Progenitor cell of endocrine pancreas (in vitro differentiated cells): Measurements from ENCODE around the gene JSRP1. TPM values are rescaled to one million over a fixed set of nuclear protein-coding genes. Genes with fewer than 3 reads are reported as not detected.

Experiments
- DNase-seq: peaks from one replicate; pipeline ENCODE4 v3.0.0; 2021; ENCODE audit warnings: low spot score; ENCODE audit not compliant: unreplicated experiment
- H3K27ac Mint-ChIP-seq: 2 replicates; pipeline ENCODE4 v1.8.0; 2021; ENCODE audit warnings: mild to moderate bottlenecking, moderate library complexity, mixed read lengths
- H3K27me3 Mint-ChIP-seq: 2 replicates; pipeline ENCODE4 v1.8.0; 2021; ENCODE audit warnings: mixed read lengths
- H3K36me3 Mint-ChIP-seq: 2 replicates; pipeline ENCODE4 v1.8.0; 2022; ENCODE audit warnings: mixed read lengths; ENCODE audit not compliant: insufficient read depth
- H3K4me1 Mint-ChIP-seq: 2 replicates; pipeline ENCODE4 v1.8.0; 2021; ENCODE audit warnings: low read depth, mixed read lengths
- H3K4me3 Mint-ChIP-seq: 2 replicates; pipeline ENCODE4 v1.8.0; 2021; ENCODE audit warnings: low read depth, mild to moderate bottlenecking, moderate library complexity, mixed read lengths
- H3K9me3 Mint-ChIP-seq: 2 replicates; pipeline ENCODE4 v1.8.0; 2021; ENCODE audit warnings: low read depth, mixed read lengths
- total RNA-seq: library from RNA; stranded (reverse); gene quantifications from 2 replicates; pipeline ENCODE4 v1.2.1, GENCODE V29; 2021
- TF ChIP-seq, protein P1 (sequence below): fragments of 200-600 bp; sonication (generic); IDR thresholded peaks from one replicate; pipeline ENCODE4 v1.5.0; 2021; ENCODE audit warnings: antibody characterized with exemption, mild to moderate bottlenecking; ENCODE audit not compliant: unreplicated experiment

Gene JSRP1
- total RNA-seq, 1 donor from 2014 or later, result 1.6 TPM

GRCh38 chr19:2254064-2254872, 1.9 kb downstream of the JSRP1 start:
- DNase-seq, result peak; percentile 66
- peaks cover 4% of the 10 kb centered on the region for H3K27me3 Mint-ChIP-seq
- H3K4me1 Mint-ChIP-seq, result peaks cover 3% of the 10 kb centered on the region
- peak overlapping the region; percentile 21 for H3K27ac Mint-ChIP-seq
- H3K4me3 Mint-ChIP-seq, result peak overlapping the region; percentile 65
- H3K9me3 Mint-ChIP-seq, result no peaks in the 10 kb centered on the region
- TF ChIP-seq, protein P1, sequence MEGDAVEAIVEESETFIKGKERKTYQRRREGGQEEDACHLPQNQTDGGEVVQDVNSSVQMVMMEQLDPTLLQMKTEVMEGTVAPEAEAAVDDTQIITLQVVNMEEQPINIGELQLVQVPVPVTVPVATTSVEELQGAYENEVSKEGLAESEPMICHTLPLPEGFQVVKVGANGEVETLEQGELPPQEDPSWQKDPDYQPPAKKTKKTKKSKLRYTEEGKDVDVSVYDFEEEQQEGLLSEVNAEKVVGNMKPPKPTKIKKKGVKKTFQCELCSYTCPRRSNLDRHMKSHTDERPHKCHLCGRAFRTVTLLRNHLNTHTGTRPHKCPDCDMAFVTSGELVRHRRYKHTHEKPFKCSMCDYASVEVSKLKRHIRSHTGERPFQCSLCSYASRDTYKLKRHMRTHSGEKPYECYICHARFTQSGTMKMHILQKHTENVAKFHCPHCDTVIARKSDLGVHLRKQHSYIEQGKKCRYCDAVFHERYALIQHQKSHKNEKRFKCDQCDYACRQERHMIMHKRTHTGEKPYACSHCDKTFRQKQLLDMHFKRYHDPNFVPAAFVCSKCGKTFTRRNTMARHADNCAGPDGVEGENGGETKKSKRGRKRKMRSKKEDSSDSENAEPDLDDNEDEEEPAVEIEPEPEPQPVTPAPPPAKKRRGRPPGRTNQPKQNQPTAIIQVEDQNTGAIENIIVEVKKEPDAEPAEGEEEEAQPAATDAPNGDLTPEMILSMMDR, result peak; percentile 71
- H3K36me3 Mint-ChIP-seq, result no peaks in the 10 kb centered on the region

GRCh38 chr19:2253106-2254063, 2.8 kb downstream of the JSRP1 start:
- no peaks in the 10 kb centered on the region for H3K36me3 Mint-ChIP-seq
- TF ChIP-seq, protein P1, result peak; percentile 41
- H3K9me3 Mint-ChIP-seq, result no peaks in the 10 kb centered on the region
- H3K4me3 Mint-ChIP-seq, result peak overlapping the region; percentile 65
- peaks cover 4% of the 10 kb centered on the region for H3K27me3 Mint-ChIP-seq
- H3K4me1 Mint-ChIP-seq, result peaks cover 3% of the 10 kb centered on the region
- H3K27ac Mint-ChIP-seq, result peak overlapping the region; percentile 21
- DNase-seq, result no peak

DNA sequence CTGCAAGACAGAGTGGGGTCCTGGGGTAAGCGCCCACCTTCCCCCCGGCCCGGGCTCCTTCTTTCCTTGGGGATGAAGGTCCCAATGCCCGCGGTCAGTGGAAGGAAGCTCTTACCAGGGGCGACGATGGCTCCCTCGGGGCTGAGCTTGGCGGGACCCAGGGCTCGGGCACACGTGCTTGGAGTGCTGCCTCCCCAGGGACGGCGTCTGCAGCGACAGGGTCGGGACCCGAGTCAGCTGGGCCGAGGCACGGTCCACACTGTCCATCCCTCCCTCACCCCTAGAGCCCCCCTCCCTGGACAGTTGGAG, 3.5 kb downstream of the JSRP1 start:
- Mint-ChIP-seq H3K27ac (no peak overlapping the region), H3K36me3 (no peaks in the 10 kb centered on the region), H3K4me3 (no peak overlapping the region), H3K4me1 (peaks cover 3% of the 10 kb centered on the region), H3K9me3 (no peaks in the 10 kb centered on the region), H3K27me3 (peaks cover 4% of the 10 kb centered on the region)
- DNase-seq, result no peak
- TF ChIP-seq, protein P1, result no peak

- H3K4me1 Mint-ChIP-seq, result peaks cover 3% of the 10 kb centered on the region
- H3K36me3 Mint-ChIP-seq, result no peaks in the 10 kb centered on the region
- H3K27ac Mint-ChIP-seq, result no peak overlapping the region
- no peak for DNase-seq
- peaks cover 4% of the 10 kb centered on the region for H3K27me3 Mint-ChIP-seq
- no peak overlapping the region for H3K4me3 Mint-ChIP-seq
- H3K9me3 Mint-ChIP-seq, result no peaks in the 10 kb centered on the region
- TF ChIP-seq, protein P1, result no peak
These were observed 4.0 kb downstream of the JSRP1 start for GRCh38 chr19:2252055-2252796.
